HUDEP-2 (cell line): ENCODE results near the gene HPRT1.

Experiments
- DNase-seq, 76 experiments: peaks; one replicate each; lab custom pipeline; 2025; ENCODE audit not compliant: unreplicated experiment in 76 of 76; lab: John Stamatoyannopoulos, UW

Gene HPRT1

DNA sequence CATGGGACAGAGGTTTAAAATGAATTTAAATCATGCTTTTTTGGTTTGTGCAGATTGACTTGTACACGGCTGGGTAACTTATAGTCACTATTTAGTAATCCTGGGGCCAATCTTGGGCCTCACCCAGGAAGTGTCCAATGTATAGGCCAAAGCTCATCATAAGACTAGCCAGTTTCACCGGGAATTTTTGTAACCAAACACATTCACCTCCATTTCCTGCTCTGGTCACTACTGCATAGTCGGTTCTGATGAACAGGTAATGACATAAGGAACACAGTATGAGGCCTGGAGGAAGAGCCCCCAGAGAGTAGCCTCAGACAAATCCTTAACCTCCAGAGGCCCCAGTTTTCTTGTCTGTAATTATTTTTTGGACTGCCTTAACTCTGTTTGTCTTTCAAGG lies 81.9 kb downstream of the HPRT1 start:
- DNase-seq: no peak

GRCh38 chrX:134542485-134542884 lies 82.5 kb downstream of the HPRT1 start:
- DNase-seq: peak in 5 of 76 experiments; percentile 0 to 15 (median 13)

DNA sequence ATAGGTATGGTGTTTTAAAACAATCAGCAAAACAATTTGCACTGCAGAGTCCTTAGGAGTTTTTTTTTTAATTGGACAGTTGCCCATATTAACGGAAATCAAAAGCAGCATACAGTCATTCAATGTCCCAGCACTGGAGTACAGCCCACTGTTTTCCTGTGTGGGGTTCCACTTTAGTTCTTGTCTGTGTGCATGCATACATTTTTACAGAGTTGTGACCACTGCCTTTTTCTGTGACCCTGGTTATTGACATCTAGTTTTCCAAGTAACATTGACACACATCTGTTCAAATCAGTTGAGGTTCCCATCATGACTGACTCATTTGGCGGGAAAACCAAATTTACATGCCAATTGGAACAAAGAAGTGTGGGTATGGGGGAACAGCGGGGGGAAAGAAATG lies 83.3 kb downstream of the HPRT1 start:
- DNase-seq: no peak

DNA sequence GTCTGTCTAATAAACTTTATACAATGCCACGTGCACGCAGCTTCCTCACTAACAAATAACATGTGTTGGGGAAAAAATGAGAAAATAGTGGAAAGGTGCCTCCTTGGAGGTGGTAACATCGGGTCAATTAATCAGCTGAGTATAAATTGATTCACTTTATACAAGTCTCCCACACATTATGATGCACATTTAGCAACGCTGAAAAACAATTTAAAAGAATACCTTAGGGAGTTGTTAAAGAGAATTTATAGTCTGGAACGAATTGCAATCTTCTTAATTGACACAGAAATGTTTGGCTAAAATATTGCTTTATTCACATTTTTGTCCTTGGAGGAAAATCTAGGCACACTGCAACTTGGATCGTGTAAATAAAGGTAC lies 84.2 kb downstream of the HPRT1 start:
- no peak for DNase-seq

- no peak for DNase-seq
Observed at GRCh38 chrX:134544513-134545151, 84.7 kb downstream of the HPRT1 start.

- DNase-seq: no peak
Observed at GRCh38 chrX:134545510-134545909, 85.5 kb downstream of the HPRT1 start.

- no peak for DNase-seq
Observed at GRCh38 chrX:134546187-134546586, 86.2 kb downstream of the HPRT1 start.

GRCh38 chrX:134547047-134547679 lies 87.2 kb downstream of the HPRT1 start:
- no peak for DNase-seq

- peak in 9 of 76 experiments; percentile 1 to 29 (median 6) for DNase-seq
Observed at GRCh38 chrX:134548257-134549201, 88.6 kb downstream of the HPRT1 start.
